KMS-11 (cell line): ENCODE measurements around the gene EFCAB11.

Source experiments
- H2AFZ ChIP-seq: fragments of 200-600 bp; sonication (generic); 2 replicates; pipeline ENCODE4 v1.6.1; 2016; ENCODE audit warnings: antibody characterized with exemption, mixed run types, low read depth
- H3K27ac ChIP-seq: fragments of 200-600 bp; sonication (generic); 2 replicates; pipeline ENCODE4 v1.6.1; 2016; ENCODE audit warnings: mild to moderate bottlenecking, mixed run types
- H3K27me3 ChIP-seq: fragments of 200-600 bp; sonication (generic); 2 replicates; pipeline ENCODE4 v1.6.1; 2017; ENCODE audit warnings: mild to moderate bottlenecking, low read depth, mixed run types, moderate library complexity; ENCODE audit not compliant: insufficient read depth
- H3K36me3 ChIP-seq: fragments of 200-600 bp; sonication (generic); 2 replicates; pipeline ENCODE4 v1.6.1; 2017; ENCODE audit warnings: mild to moderate bottlenecking, mixed run types; ENCODE audit not compliant: insufficient read depth
- H3K4me1 ChIP-seq: fragments of 200-600 bp; sonication (generic); 2 replicates; pipeline ENCODE4 v1.6.1; 2016; ENCODE audit warnings: mild to moderate bottlenecking, low read depth, mixed run types; ENCODE audit not compliant: poor library complexity, severe bottlenecking
- H3K4me2 ChIP-seq: fragments of 200-600 bp; sonication (generic); 2 replicates; pipeline ENCODE4 v1.7.0; 2016; ENCODE audit warnings: mild to moderate bottlenecking, mixed run types
- H3K4me3 ChIP-seq: fragments of 200-600 bp; sonication (generic); IDR thresholded peaks from 2 replicates; pipeline ENCODE4 v1.6.1; 2017; ENCODE audit warnings: low read depth, low read length, mixed read lengths; ENCODE audit not compliant: insufficient read depth
- H3K79me2 ChIP-seq: fragments of 200-600 bp; sonication (generic); 2 replicates; pipeline ENCODE4 v1.6.1; 2016; ENCODE audit warnings: low read depth, mixed run types; ENCODE audit not compliant: insufficient read depth
- H3K9ac ChIP-seq: fragments of 200-600 bp; sonication (generic); 2 replicates; pipeline ENCODE4 v1.6.1; 2016; ENCODE audit warnings: mild to moderate bottlenecking, mixed run types
- H4K20me1 ChIP-seq: fragments of 200-600 bp; sonication (generic); 2 replicates; pipeline ENCODE4 v1.6.1; 2016; ENCODE audit warnings: mild to moderate bottlenecking, mixed run types; ENCODE audit not compliant: insufficient read depth
- CTCF ChIP-seq: fragments of 200-600 bp; sonication (generic); conservative IDR thresholded peaks from 2 replicates; pipeline ENCODE4 v1.6.1; 2017; ENCODE audit warnings: low read depth, mild to moderate bottlenecking, antibody characterized with exemption, low read length, moderate library complexity, mixed read lengths

Gene EFCAB11

GRCh38 chr14:89811954-89812575 lies 142.5 kb downstream of the EFCAB11 start:
- no peaks in the 10 kb centered on the region for H3K27me3 ChIP-seq
- H4K20me1 ChIP-seq, result no peaks in the 10 kb centered on the region
- H3K9ac ChIP-seq, result no peak overlapping the region
- no peaks in the 10 kb centered on the region for H3K79me2 ChIP-seq
- H3K4me3 ChIP-seq, result no peak overlapping the region
- H3K36me3 ChIP-seq, result no peaks in the 10 kb centered on the region
- no peak overlapping the region for H3K4me2 ChIP-seq
- H3K4me1 ChIP-seq, result no peaks in the 10 kb centered on the region
- H2AFZ ChIP-seq, result no peak overlapping the region
- no peak overlapping the region for H3K27ac ChIP-seq
- no peak for TF ChIP-seq CTCF

GRCh38 chr14:89810101-89810500 lies 144.4 kb downstream of the EFCAB11 start:
- no peak overlapping the region for H3K4me3 ChIP-seq
- H3K4me1 ChIP-seq, result no peaks in the 10 kb centered on the region
- no peaks in the 10 kb centered on the region for H3K36me3 ChIP-seq
- H3K27me3 ChIP-seq, result no peaks in the 10 kb centered on the region
- TF ChIP-seq CTCF, result no peak
- no peak overlapping the region for H2AFZ ChIP-seq
- H3K9ac ChIP-seq, result no peak overlapping the region
- H3K79me2 ChIP-seq, result no peaks in the 10 kb centered on the region
- H3K27ac ChIP-seq, result no peak overlapping the region
- H4K20me1 ChIP-seq, result no peaks in the 10 kb centered on the region
- H3K4me2 ChIP-seq, result no peak overlapping the region

GRCh38 chr14:89807892-89808291 lies 146.6 kb downstream of the EFCAB11 start:
- H3K4me2 ChIP-seq, result no peak overlapping the region
- TF ChIP-seq CTCF, result no peak
- no peaks in the 10 kb centered on the region for H3K4me1 ChIP-seq
- no peaks in the 10 kb centered on the region for H4K20me1 ChIP-seq
- no peaks in the 10 kb centered on the region for H3K36me3 ChIP-seq
- H3K9ac ChIP-seq, result no peak overlapping the region
- H3K4me3 ChIP-seq, result no peak overlapping the region
- no peaks in the 10 kb centered on the region for H3K79me2 ChIP-seq
- H3K27ac ChIP-seq, result no peak overlapping the region
- no peaks in the 10 kb centered on the region for H3K27me3 ChIP-seq
- H2AFZ ChIP-seq, result no peak overlapping the region

GRCh38 chr14:89807151-89807550 lies 147.4 kb downstream of the EFCAB11 start:
- Histone ChIP-seq H3K4me1 (no peaks in the 10 kb centered on the region), H3K27ac (no peak overlapping the region), H3K4me2 (no peak overlapping the region), H3K4me3 (no peak overlapping the region), H3K27me3 (no peaks in the 10 kb centered on the region), H3K9ac (no peak overlapping the region), H3K36me3 (no peaks in the 10 kb centered on the region), H2AFZ (no peak overlapping the region), H4K20me1 (no peaks in the 10 kb centered on the region), H3K79me2 (no peaks in the 10 kb centered on the region)
- TF ChIP-seq CTCF, result no peak
